GM21529 (cell line): ENCODE measurements around the gene LUZP2.

Experiments
- ATAC-seq: cut with Tn5 transposase; IDR thresholded peaks from one replicate; pipeline ENCODE4 v1.9.1; 2021; ENCODE audit not compliant: unreplicated experiment

Gene LUZP2

GRCh38 chr11:24560324-24560723 is 63.5 kb downstream of the LUZP2 start:
- ATAC-seq: no peak

GRCh38 chr11:24567380-24567779 is 70.5 kb downstream of the LUZP2 start:
- ATAC-seq: no peak

GRCh38 chr11:24572376-24572775 is 75.5 kb downstream of the LUZP2 start:
- ATAC-seq: no peak

GRCh38 chr11:24574461-24574860 is 77.6 kb downstream of the LUZP2 start:
- no peak for ATAC-seq

- ATAC-seq: no peak
Measured at GRCh38 chr11:24575392-24575791, 78.5 kb downstream of the LUZP2 start.

GRCh38 chr11:24585192-24585591 is 88.3 kb downstream of the LUZP2 start:
- no peak for ATAC-seq

- no peak for ATAC-seq
Measured at GRCh38 chr11:24587635-24588034, 90.8 kb downstream of the LUZP2 start.

- ATAC-seq: no peak
Measured at GRCh38 chr11:24588081-24588480, 91.2 kb downstream of the LUZP2 start.

- ATAC-seq: no peak
Measured at GRCh38 chr11:24589064-24589463, 92.2 kb downstream of the LUZP2 start.

- no peak for ATAC-seq
Measured at GRCh38 chr11:24591283-24591682, 94.4 kb downstream of the LUZP2 start.

GRCh38 chr11:24592360-24592759 is 95.5 kb downstream of the LUZP2 start:
- no peak for ATAC-seq

GRCh38 chr11:24593332-24593731 is 96.5 kb downstream of the LUZP2 start:
- no peak for ATAC-seq

GRCh38 chr11:24594401-24594800 is 97.5 kb downstream of the LUZP2 start:
- ATAC-seq: no peak

- no peak for ATAC-seq
Measured at GRCh38 chr11:24598641-24599040, 101.8 kb downstream of the LUZP2 start.

- ATAC-seq: no peak
Measured at GRCh38 chr11:24609192-24610119, 112.6 kb downstream of the LUZP2 start.

- ATAC-seq: no peak
Measured at GRCh38 chr11:24615451-24616160, 118.8 kb downstream of the LUZP2 start.

GRCh38 chr11:24617856-24618255 is 121.0 kb downstream of the LUZP2 start:
- no peak for ATAC-seq

GRCh38 chr11:24619900-24620299 is 123.0 kb downstream of the LUZP2 start:
- ATAC-seq: no peak

- no peak for ATAC-seq
Measured at GRCh38 chr11:24622262-24622661, 125.4 kb downstream of the LUZP2 start.

- no peak for ATAC-seq
Measured at GRCh38 chr11:24623121-24623520, 126.3 kb downstream of the LUZP2 start.

GRCh38 chr11:24624432-24624831 is 127.6 kb downstream of the LUZP2 start:
- ATAC-seq: no peak

- ATAC-seq: no peak
Measured at GRCh38 chr11:24625975-24626374, 129.1 kb downstream of the LUZP2 start.
